K562 (cell line): ENCODE data around the gene PRLH. TPM values are rescaled to one million over a fixed set of nuclear protein-coding genes. Genes with fewer than 3 reads are reported as not detected.

Experiments
- ATAC-seq: fragments of 200-7000 bp; cut with Tn5 transposase; 3 replicates; pipeline ENCODE4 v1.9.1; 2020; ENCODE audit warnings: moderate library complexity
- BruUV-seq: library from RNA; stranded (reverse); fragments of 400-500 nt; replicated peaks from 2 replicates; lab custom pipeline; 2021; lab: Mats Ljungman, UMichigan
- CTCF ChIA-PET: fragments of 300-600 bp; formaldehyde crosslinking; extraction: SDS; loops from one replicate; lab custom pipeline; 2021; ENCODE audit warnings: low intra/inter-chr PET ratio; lab: Yijun Ruan, JAX
- POLR2A ChIA-PET: fragments of 300-600, 350-650 bp; sonication (Branson Sonifier 250); formaldehyde crosslinking; extraction: SDS; loops from one replicate; lab custom pipeline; 2021; ENCODE audit warnings: antibody characterized with exemption, inconsistent platforms; lab: Yijun Ruan, JAX
- DNase-seq, 4 experiments: peaks; one replicate each; pipeline versions ENCODE4 v3.0.0 to v3.0.0-alpha.2; 2011 to 2018; ENCODE audit warnings: low spot score in 3 of 4, mixed read lengths in 3 of 4; ENCODE audit errors: extremely low read depth in 1 of 4
- FAIRE-seq: peaks from 2 replicates; lab custom pipeline; 2011; peaks lifted over from hg19 to GRCh38; lab: Jason Lieb, UNC
- H2AFZ ChIP-seq: 2 replicates; pipeline ENCODE4 v1.6.0; 2011; ENCODE audit warnings: low read depth, low read length, control low read depth, inconsistent platforms
- H3K27ac ChIP-seq: fragments of 200-600 bp; 3 replicates; pipeline ENCODE4 v1.8.0; 2011; ENCODE audit warnings: low read depth, mild to moderate bottlenecking, control low read depth, inconsistent platforms, low read length, moderate library complexity, mixed read lengths; ENCODE audit errors: extremely low read depth
- H3K27me3 ChIP-seq, 2 experiments: fragments of 300-600 bp in 1 of 2; 2 replicates in 1 of 2; 3 replicates in 1 of 2; pipeline versions ENCODE4 v1.6.0 to v1.8.0; 2011; ENCODE audit warnings: inconsistent platforms in 2 of 2, low read length in 2 of 2, mild to moderate bottlenecking in 1 of 2, mixed read lengths in 1 of 2, moderate library complexity in 1 of 2; ENCODE audit not compliant: control insufficient read depth in 2 of 2, insufficient read depth in 2 of 2
- H3K36me3 ChIP-seq: fragments of 300-600 bp; 3 replicates; pipeline ENCODE4 v1.8.0; 2011; ENCODE audit warnings: mild to moderate bottlenecking, low read length, inconsistent platforms; ENCODE audit not compliant: control insufficient read depth, insufficient read depth
- H3K4me1 ChIP-seq, 2 experiments: fragments of 200-600 bp in 1 of 2; replicated peaks in 1 of 2; 2 replicates in 1 of 2; 3 replicates in 1 of 2; pipeline versions ENCODE4 v1.5.1 to v1.8.0; 2011; ENCODE audit warnings: inconsistent platforms in 2 of 2, low read length in 2 of 2, mild to moderate bottlenecking in 1 of 2, mixed read lengths in 1 of 2, moderate library complexity in 1 of 2; ENCODE audit not compliant: control insufficient read depth in 2 of 2, insufficient read depth in 2 of 2
- H3K4me2 ChIP-seq: 2 replicates; pipeline ENCODE4 v1.6.1; 2011; ENCODE audit warnings: low read length, control low read depth, inconsistent platforms, mixed read lengths; ENCODE audit not compliant: insufficient read depth
- H3K4me3 ChIP-seq: fragments of 200-600 bp; sonication (generic), shearing (Covaris generic); 2 replicates; pipeline ENCODE4 v1.5.1; 2016; ENCODE audit warnings: control low read depth, inconsistent platforms
- H3K79me2 ChIP-seq: fragments of 200-600 bp; 3 replicates; pipeline ENCODE4 v1.8.0; 2011; ENCODE audit warnings: low read length, inconsistent platforms; ENCODE audit not compliant: control insufficient read depth, insufficient read depth
- H3K9ac ChIP-seq, 2 experiments: 2 replicates each; pipeline versions ENCODE4 v1.6.0 to v1.6.1; 2011; ENCODE audit warnings: low read depth in 2 of 2, low read length in 2 of 2, control low read depth in 1 of 2, inconsistent platforms in 1 of 2, mild to moderate bottlenecking in 1 of 2, mixed read lengths in 1 of 2; ENCODE audit not compliant: insufficient read depth in 1 of 2
- H3K9me1 ChIP-seq: one replicate; pipeline ENCODE4 v1.6.0; 2011; ENCODE audit warnings: inconsistent platforms, mild to moderate bottlenecking, low read length, moderate library complexity; ENCODE audit not compliant: control insufficient read depth, insufficient read depth
- H3K9me3 ChIP-seq: replicated peaks from 2 replicates; pipeline ENCODE4 v1.5.1; 2011; ENCODE audit warnings: low read depth, low read length, inconsistent platforms; ENCODE audit not compliant: control insufficient read depth, insufficient read depth
- H4K20me1 ChIP-seq: replicated peaks from 2 replicates; pipeline ENCODE4 v1.6.1; 2011; ENCODE audit warnings: low read length, inconsistent platforms, mixed read lengths; ENCODE audit not compliant: control insufficient read depth, insufficient read depth
- CC2D1A ChIP-seq: fragments of 450-650 bp; IDR thresholded peaks from 2 replicates; pipeline ENCODE4 v1.6.1; 2017; ENCODE audit warnings: mild to moderate bottlenecking
- THAP12 ChIP-seq: fragments of 250-450 bp; sonication (Bioruptor Pico); IDR thresholded peaks from 2 replicates; pipeline ENCODE4 v1.9.0; 2021; ENCODE audit warnings: mild to moderate bottlenecking, inconsistent platforms
- ZNF146 ChIP-seq: IDR thresholded peaks from one replicate; pipeline ENCODE4 v1.6.1; 2018; ENCODE audit warnings: missing compliant biosample characterization; ENCODE audit not compliant: unreplicated experiment
- ZNF274 ChIP-seq: IDR thresholded peaks from 2 replicates; pipeline ENCODE4 v1.6.1; 2011; ENCODE audit warnings: low read depth, mild to moderate bottlenecking, low read length, moderate library complexity, borderline replicate concordance
- WGBS: fragments of 100-300 bp; shearing (Covaris generic); methylation state at CpG from one replicate; pipeline ENCODE4 v1.1.6; 2016; ENCODE audit warnings: low coverage, mixed read lengths; ENCODE audit not compliant: insufficient coverage; ENCODE audit errors: missing lambda C conversion rate; 5-methylcytosine and 5-hydroxymethylcytosine counted together
- in situ Hi-C: fragments of 300-500 bp; cut with MboI; formaldehyde crosslinking; loops from 4 replicates; pipeline ENCODE4 v1.15.0; 2018; ENCODE audit warnings: inconsistent platforms, mixed read lengths
- intact Hi-C: fragments of 100-400 bp; cut with micrococcal nuclease; formaldehyde crosslinking; loops from 2 replicates; pipeline ENCODE4 v1.14.2; 2022
- polyA plus RNA-seq, 8 experiments: library from polyadenylated mRNA; depleted of rRNA in 4 of 8; stranded (reverse) in 5 of 8; unstranded in 3 of 8; fragments of >200 nt; fragmentation: Nextera tagmentation in 2 of 8; fragmentation: Illumina TruSeq in 1 of 8; extraction: Ambion mirVana in 2 of 8; extraction: Trizol in 1 of 8; gene quantifications; 2 replicates each; pipeline versions ENCODE4 v1.2.1 to v1.2.3, GENCODE V29; 2011 to 2014; ENCODE audit warnings: inconsistent platforms in 1 of 8, missing spikeins in 1 of 8
- total RNA-seq, 7 experiments: library from RNA; depleted of rRNA in 6 of 7; stranded (reverse); fragments of >200 nt in 6 of 7; fragmentation: Illumina TruSeq in 2 of 7; extraction: Trizol in 2 of 7; gene quantifications; 2 replicates each; pipeline versions ENCODE4 v1.2.1 to v1.2.3, GENCODE V29; 2011 to 2021; ENCODE audit warnings: low replicate concordance in 1 of 7

PRLH gene
- total and polyA plus RNA-seq, 9 of the 15 experiments (the other 6 are each of a cell fraction or from before 2014, with no cell fraction given) = not detected

- DNase-seq = no peak
- no peaks in the 10 kb centered on the region for H3K9me1 ChIP-seq
- H3K4me3 ChIP-seq = no peak overlapping the region
- no peak overlapping the region for H3K9ac ChIP-seq
- no peak overlapping the region for H3K27ac ChIP-seq
- peak; percentile 50 for TF ChIP-seq ZNF146 (CRISPR knock-in tag)
- no peak for TF ChIP-seq CC2D1A
- TF ChIP-seq THAP12 = no peak
- no peak for TF ChIP-seq ZNF274
- no peak for ATAC-seq
- H2AFZ ChIP-seq = no peak overlapping the region
- no peaks in the 10 kb centered on the region for H3K4me1 ChIP-seq
- no peaks in the 10 kb centered on the region for H3K36me3 ChIP-seq
- H3K9me3 ChIP-seq = no peaks in the 10 kb centered on the region
- no peak overlapping the region for H3K4me2 ChIP-seq
- BruUV-seq = no TSS peak
- no peaks in the 10 kb centered on the region for H4K20me1 ChIP-seq
- FAIRE-seq = no peak
- WGBS = 3% methylated on average over 5 of the region's 5 CpGs
- in situ Hi-C loops = no loop called here
- POLR2A ChIA-PET = no interaction called here
- CTCF ChIA-PET = no interaction called here
- intact Hi-C loops = no loop called here
- H3K79me2 ChIP-seq = no peaks in the 10 kb centered on the region
- peaks cover 0 to 40% of the 10 kb centered on the region in 2 experiments; a peak in 3 of 5 replicates for H3K27me3 ChIP-seq
Observed at GRCh38 chr2:237527766-237528165, 38.6 kb upstream of the PRLH start.
